Fibroblast of pulmonary artery (primary cell): ENCODE data around the gene DNAJC12.

Experiments
- DNase-seq: peaks from one replicate; pipeline ENCODE4 v3.0.0-alpha.2; 2010; ENCODE audit warnings: low read depth
- H3K4me3 ChIP-seq: replicated peaks from 2 replicates; pipeline ENCODE4 v1.5.1; 2011; ENCODE audit warnings: low read depth, mild to moderate bottlenecking, control low read depth, low read length, moderate library complexity
- TF ChIP-seq, protein P1 (sequence below): IDR thresholded peaks from 2 replicates; pipeline ENCODE4 v1.5.1; 2011; ENCODE audit warnings: mild to moderate bottlenecking, control low read depth, low read length, inconsistent platforms; ENCODE audit errors: missing control alignments

DNAJC12 gene

DNA sequence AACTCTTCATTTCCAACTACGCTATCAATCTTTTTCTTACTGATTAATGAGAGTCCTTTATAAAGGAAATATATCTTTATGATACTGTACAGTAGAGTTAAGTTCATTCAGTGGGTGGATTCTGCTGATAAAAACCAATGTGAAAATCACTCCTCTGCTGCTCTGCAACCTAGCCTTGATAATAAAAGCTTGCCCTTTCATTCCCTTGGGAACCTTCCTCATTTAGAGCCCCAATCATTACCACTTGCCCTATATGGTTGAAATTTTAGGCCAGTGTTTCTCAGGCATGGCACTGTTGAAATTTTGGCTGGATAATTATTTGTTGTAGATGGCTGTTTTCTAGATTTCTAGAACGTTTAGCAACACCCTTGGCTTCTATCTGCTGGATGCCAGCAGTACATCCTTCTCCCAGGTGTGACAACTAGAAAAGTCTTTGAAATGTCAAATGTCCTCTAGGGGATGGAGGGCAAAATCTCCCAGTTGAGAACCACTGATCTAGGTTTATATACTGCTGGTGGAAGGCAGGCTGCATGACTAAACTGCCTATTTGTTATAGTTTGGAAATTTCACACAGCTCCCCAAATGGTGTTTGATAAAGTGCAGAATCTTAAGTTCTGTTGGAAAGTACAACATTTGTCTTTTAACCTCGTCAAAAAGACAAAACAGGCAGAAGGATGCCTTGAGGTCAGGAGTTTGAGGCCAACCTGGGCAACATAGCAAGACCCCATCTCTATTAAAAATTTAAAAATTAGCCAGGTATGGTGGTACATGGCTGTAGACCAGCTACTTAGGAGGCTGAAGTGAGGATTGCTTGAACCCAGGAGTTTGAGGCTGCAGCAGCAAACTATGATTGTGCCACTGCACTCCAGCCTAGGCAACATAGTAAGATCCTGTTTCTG lies 37.6 kb upstream of the DNAJC12 start:
- TF ChIP-seq, protein P1, sequence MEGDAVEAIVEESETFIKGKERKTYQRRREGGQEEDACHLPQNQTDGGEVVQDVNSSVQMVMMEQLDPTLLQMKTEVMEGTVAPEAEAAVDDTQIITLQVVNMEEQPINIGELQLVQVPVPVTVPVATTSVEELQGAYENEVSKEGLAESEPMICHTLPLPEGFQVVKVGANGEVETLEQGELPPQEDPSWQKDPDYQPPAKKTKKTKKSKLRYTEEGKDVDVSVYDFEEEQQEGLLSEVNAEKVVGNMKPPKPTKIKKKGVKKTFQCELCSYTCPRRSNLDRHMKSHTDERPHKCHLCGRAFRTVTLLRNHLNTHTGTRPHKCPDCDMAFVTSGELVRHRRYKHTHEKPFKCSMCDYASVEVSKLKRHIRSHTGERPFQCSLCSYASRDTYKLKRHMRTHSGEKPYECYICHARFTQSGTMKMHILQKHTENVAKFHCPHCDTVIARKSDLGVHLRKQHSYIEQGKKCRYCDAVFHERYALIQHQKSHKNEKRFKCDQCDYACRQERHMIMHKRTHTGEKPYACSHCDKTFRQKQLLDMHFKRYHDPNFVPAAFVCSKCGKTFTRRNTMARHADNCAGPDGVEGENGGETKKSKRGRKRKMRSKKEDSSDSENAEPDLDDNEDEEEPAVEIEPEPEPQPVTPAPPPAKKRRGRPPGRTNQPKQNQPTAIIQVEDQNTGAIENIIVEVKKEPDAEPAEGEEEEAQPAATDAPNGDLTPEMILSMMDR, result no peak
- DNase-seq, result no peak
- no peak overlapping the region for H3K4me3 ChIP-seq

DNA sequence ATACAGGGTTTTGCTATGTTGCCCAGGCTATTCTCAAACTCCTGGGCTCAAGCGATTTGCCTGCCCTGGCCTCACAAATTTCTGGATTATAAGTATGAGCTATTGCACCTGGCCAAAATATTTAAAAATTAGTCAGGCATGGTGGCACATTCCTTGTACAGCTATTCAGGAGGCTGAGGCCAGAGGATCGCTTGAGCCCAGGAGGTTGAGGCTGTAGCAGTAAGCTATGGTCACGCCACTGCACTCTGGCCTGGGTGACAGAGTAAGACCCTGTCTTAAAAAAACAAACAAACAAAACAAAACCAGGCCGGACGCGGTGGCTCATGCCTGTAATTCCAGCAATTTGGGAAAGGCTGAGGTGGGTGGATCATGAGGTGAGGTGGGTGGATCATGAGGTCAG lies 32.0 kb upstream of the DNAJC12 start:
- no peak for DNase-seq
- TF ChIP-seq, protein P1, result no peak
- H3K4me3 ChIP-seq, result no peak overlapping the region

DNA sequence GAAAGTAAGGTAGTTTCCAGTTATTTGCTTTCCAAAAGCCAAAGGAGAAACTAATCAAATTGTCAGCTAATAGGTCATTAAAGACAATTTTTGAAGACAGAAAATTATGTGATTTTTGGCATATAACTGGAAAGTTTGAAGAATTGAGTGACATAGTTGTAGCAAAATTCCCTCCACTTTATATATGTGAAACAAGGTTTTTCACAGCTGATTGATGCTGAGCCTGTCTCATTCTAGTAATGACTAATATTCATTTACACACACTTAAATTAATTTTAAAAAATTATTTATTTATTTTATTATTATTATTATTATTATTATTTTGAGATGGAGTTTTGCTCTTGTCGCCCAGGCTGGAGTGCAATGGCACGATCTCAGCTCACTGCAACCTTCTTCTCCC lies 30.1 kb upstream of the DNAJC12 start:
- TF ChIP-seq, protein P1, result no peak
- no peak overlapping the region for H3K4me3 ChIP-seq
- no peak for DNase-seq

DNA sequence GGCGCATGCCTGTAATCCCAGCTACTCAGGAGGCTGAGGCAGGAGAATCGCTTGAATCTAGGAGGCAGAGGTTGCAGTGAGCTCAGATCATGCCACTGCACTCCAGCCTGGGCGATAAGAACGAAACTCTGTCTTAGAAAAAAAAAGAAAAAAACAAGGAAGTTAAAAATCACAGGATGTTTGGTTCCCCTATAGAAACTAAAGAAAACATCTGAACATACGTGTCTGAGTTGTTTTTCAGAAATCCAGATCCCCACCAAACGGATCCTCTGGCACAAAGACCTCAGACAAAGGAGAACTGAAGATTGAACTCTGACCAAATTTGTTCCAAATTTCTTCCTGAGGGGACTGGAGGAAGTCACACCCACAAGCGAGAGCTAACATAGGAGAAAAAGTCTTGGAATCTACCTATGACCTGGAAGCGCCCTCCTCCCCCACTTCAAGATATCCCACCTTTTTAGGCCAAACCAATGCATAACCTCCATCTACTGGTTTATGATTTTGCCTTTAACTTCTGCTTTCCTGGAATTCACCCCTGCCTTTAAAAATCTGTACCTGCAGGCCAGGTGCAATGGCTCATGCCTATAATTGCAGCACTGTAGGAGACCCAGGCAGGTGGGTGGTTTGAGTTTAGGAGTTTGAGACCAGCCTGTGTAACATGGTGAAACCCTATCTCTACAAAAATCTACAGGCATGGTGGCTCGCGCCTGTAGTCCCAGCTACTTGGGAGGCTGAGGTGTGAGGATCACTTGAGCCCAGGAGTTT lies 26.8 kb upstream of the DNAJC12 start:
- no peak for DNase-seq
- no peak overlapping the region for H3K4me3 ChIP-seq
- TF ChIP-seq, protein P1, result no peak

DNA sequence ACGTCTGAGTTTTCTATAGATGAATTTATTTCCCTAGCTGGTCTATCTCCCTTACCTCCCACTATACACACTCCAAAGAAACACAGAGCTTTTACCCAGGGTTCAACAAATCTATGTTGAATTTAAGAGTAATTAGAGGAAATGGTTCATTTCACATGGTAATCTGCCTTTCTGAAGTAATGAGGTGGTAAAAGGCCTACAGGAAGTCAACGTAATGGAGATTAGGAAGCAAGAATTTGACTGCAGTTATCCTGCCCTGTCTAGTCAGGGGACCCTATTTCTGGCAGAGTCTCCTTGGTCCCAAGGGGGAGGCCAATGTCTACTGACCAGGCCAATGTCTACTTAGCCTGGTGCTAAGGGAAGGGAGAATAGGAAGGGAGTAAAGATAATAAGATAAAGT lies 25.1 kb upstream of the DNAJC12 start:
- no peak for DNase-seq
- H3K4me3 ChIP-seq, result no peak overlapping the region
- TF ChIP-seq, protein P1, result no peak

DNA sequence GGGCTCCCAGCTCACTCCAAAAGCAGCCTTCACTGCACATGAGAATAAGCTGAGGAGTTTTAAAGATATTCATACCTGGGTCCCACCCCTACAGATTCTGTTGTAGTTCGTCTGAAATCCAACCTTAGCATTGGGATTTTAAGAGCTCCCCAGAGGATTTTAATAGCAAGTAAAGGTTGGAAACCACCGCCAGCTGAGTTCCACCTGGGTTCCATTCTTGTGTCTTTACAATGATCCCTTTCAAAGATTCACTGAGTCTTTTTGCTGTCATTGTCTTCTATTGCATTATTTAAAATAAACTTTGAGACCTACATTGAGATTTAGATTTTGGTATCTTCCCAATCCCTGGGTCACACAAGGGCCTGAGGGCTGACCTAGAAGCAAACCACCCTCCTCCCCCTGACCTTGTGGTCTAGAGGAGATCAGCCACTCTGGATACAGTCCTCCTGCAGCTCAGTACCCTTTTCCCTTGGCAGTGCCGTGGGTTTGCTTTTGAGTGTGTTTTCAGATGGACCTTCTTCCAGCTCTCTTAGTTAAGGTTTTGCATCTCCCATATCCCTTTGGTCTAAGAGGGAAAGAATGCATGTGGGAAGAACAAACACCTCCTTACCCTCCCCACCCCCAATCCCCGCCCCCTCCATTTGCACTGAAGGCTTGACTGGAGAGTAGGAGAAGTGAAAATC lies 23.9 kb upstream of the DNAJC12 start:
- no peak overlapping the region for H3K4me3 ChIP-seq
- TF ChIP-seq, protein P1, result no peak
- no peak for DNase-seq
